Sigmoid colon (tissue), 7 donors: ENCODE measurements around the gene TBC1D23. TPM values are rescaled to one million over a fixed set of nuclear protein-coding genes. Genes with fewer than 3 reads are reported as not detected.

Source experiments
- DNase-seq: peaks from one replicate; pipeline ENCODE4 v3.0.0-alpha.2; 2019
- H3K27ac ChIP-seq, 4 donors: fragments of 200-600 bp; sonication (generic); one replicate each; pipeline ENCODE4 v1.5.1; 2016 to 2019; ENCODE audit warnings: mild to moderate bottlenecking in 1 of 4
- H3K27me3 ChIP-seq, 3 donors: fragments of 200-600 bp; sonication (generic); one replicate each; pipeline ENCODE4 v1.5.1; 2019; ENCODE audit warnings: mild to moderate bottlenecking in 1 of 3
- H3K36me3 ChIP-seq, 4 donors: fragments of 200-600 bp; sonication (generic); one replicate each; pipeline ENCODE4 v1.5.1; 2016 to 2019
- H3K4me1 ChIP-seq, 4 donors: fragments of 200-600 bp; sonication (generic); one replicate each; pipeline ENCODE4 v1.5.1; 2017 to 2019
- H3K4me3 ChIP-seq, 4 donors: fragments of 200-600 bp; sonication (generic); one replicate each; pipeline ENCODE4 v1.5.1; 2017 to 2019; ENCODE audit warnings: mild to moderate bottlenecking in 2 of 4, moderate library complexity in 1 of 4
- H3K9me3 ChIP-seq, 4 donors: fragments of 200-600 bp in 3 of 4; sonication (generic) in 3 of 4; one replicate each; pipeline versions ENCODE4 v1.5.1 to v1.6.1; 2013 to 2019
- EP300 ChIP-seq, 4 donors: sonication (generic); formaldehyde crosslinking; IDR thresholded peaks; one replicate each; pipeline ENCODE4 v1.6.1; 2017; ENCODE audit warnings: antibody characterized with exemption in 4 of 4
- POLR2A ChIP-seq, 2 donors: fragments of 450-650 bp; IDR thresholded peaks; one replicate each; pipeline ENCODE4 v1.6.1; 2016; ENCODE audit warnings: antibody characterized with exemption in 2 of 2, mild to moderate bottlenecking in 2 of 2, moderate library complexity in 2 of 2
- POLR2AphosphoS5 ChIP-seq, 4 donors: sonication (generic); formaldehyde crosslinking; IDR thresholded peaks; one replicate each; pipeline ENCODE4 v1.6.1; 2017; ENCODE audit warnings: antibody characterized with exemption in 4 of 4
- WGBS, 2 donors: extraction: QIAGEN DNeasy Blood & Tissue Kit; methylation state at CpG; one replicate each; pipeline ENCODE4 v1.1.7; 2013; 5-methylcytosine and 5-hydroxymethylcytosine counted together
- intact Hi-C: fragments of 100-400 bp; cut with DNase I; formaldehyde crosslinking; loops from one replicate; pipeline ENCODE4 v1.15.1; 2023
- polyA plus RNA-seq, 3 donors: library from polyadenylated mRNA; stranded (reverse); fragments of 200-250 nt; gene quantifications; one replicate each; pipeline ENCODE4 v1.2.3, GENCODE V29; 2013
- total RNA-seq, 4 donors: library from RNA; depleted of rRNA; stranded (reverse); fragments of >200 nt; gene quantifications; one replicate each; pipeline ENCODE4 v1.1.0, GENCODE V29; 2016
- TF ChIP-seq, protein P1 (sequence below), 4 experiments: fragments of 450-650 bp in 3 of 4; fragments of 200-600 bp in 1 of 4; IDR thresholded peaks; one replicate each; pipeline ENCODE4 v1.5.1; 2016 to 2019; ENCODE audit warnings: antibody characterized with exemption in 4 of 4, mild to moderate bottlenecking in 3 of 4, moderate library complexity in 2 of 4
- donor health status: healthy with polysubstance abuse.
- donor health status: Bipolar disorder and iron deficiency.
- donor health status: healthy.

Gene TBC1D23
- total and polyA plus RNA-seq, 7 donors: 16.0 to 34.9 (median 31.3) TPM

- no peak overlapping the region for H3K27ac ChIP-seq
- no peaks in the 10 kb centered on the region for H3K27me3 ChIP-seq
- H3K36me3 ChIP-seq: peaks cover 6 to 88% (median 32%) of the 10 kb centered on the region in 4 donors
- TF ChIP-seq, protein P1, sequence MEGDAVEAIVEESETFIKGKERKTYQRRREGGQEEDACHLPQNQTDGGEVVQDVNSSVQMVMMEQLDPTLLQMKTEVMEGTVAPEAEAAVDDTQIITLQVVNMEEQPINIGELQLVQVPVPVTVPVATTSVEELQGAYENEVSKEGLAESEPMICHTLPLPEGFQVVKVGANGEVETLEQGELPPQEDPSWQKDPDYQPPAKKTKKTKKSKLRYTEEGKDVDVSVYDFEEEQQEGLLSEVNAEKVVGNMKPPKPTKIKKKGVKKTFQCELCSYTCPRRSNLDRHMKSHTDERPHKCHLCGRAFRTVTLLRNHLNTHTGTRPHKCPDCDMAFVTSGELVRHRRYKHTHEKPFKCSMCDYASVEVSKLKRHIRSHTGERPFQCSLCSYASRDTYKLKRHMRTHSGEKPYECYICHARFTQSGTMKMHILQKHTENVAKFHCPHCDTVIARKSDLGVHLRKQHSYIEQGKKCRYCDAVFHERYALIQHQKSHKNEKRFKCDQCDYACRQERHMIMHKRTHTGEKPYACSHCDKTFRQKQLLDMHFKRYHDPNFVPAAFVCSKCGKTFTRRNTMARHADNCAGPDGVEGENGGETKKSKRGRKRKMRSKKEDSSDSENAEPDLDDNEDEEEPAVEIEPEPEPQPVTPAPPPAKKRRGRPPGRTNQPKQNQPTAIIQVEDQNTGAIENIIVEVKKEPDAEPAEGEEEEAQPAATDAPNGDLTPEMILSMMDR (IDR thresholded peaks at IDR 0.05): no peak
- no peak for TF ChIP-seq POLR2AphosphoS5 (IDR thresholded peaks at IDR 0.05)
- TF ChIP-seq POLR2A (IDR thresholded peaks at IDR 0.05): no peak
- no peak for TF ChIP-seq EP300 (IDR thresholded peaks at IDR 0.05)
- DNase-seq: no peak
- no peaks in the 10 kb centered on the region for H3K4me1 ChIP-seq
- intact Hi-C loops: no loop called here
- H3K4me3 ChIP-seq: no peak overlapping the region
- no peaks in the 10 kb centered on the region for H3K9me3 ChIP-seq
- WGBS, 2 donors: 83 to 88% methylated on average over 8 of the region's 8 CpGs
These were observed 107.6 kb downstream of the TBC1D23 start for GRCh38 chr3:100368441-100368840.

DNA sequence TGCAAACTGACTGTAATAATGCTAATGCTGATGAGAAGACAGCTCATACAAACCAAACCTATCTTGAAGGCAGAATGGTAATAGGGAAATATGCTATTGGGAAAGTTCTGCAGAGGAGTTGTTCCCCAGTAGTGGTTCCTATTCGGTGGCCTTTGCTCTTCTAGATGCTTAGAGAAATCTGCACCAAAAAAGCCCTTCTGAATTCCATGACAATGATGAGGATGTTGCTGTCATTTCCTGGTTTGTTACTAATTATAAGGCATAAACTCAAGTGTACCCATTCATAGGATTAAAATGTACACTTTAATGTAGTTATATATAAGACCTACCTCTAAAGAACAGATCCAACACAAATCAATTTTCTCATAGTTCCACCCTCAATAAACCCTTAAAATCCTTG is 110.0 kb downstream of the TBC1D23 start:
- H3K36me3 ChIP-seq: peaks cover 6 to 75% (median 28%) of the 10 kb centered on the region in 4 donors
- no peaks in the 10 kb centered on the region for H3K4me1 ChIP-seq
- DNase-seq: no peak
- H3K27me3 ChIP-seq: no peaks in the 10 kb centered on the region
- whole genome bisulfite sequencing, 2 donors: 95% methylated on average over 1 of the region's 1 CpG
- intact Hi-C loops: no loop called here
- no peak overlapping the region for H3K4me3 ChIP-seq
- H3K27ac ChIP-seq: no peak overlapping the region
- H3K9me3 ChIP-seq: no peaks in the 10 kb centered on the region
- TF ChIP-seq EP300 (IDR thresholded peaks at IDR 0.05) (no peak), POLR2A (IDR thresholded peaks at IDR 0.05) (no peak), POLR2AphosphoS5 (IDR thresholded peaks at IDR 0.05) (no peak)
- TF ChIP-seq, protein P1 (IDR thresholded peaks at IDR 0.05): no peak

DNA sequence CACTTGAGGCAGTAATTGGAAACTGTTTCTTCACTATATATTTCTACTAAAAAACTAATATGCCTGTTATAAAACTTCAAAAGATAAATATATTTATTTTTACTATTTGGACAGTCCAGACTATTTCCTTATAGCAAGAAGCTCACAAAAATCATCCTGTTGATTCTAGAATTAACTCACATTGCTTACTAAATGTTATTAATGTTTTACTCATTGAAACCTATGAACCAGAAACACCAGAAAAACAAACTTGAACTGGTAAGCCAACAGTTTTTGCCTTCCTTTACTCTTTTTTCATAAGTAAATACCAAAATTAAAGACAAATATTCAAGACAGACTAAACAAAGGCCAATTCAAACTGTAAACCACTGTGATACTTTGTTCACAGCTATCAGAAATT is 113.7 kb downstream of the TBC1D23 start:
- TF ChIP-seq POLR2A (IDR thresholded peaks at IDR 0.05) (no peak), EP300 (IDR thresholded peaks at IDR 0.05) (no peak), POLR2AphosphoS5 (IDR thresholded peaks at IDR 0.05) (no peak)
- TF ChIP-seq, protein P1 (IDR thresholded peaks at IDR 0.05): no peak
- no peaks in the 10 kb centered on the region for H3K27me3 ChIP-seq
- H3K9me3 ChIP-seq: no peaks in the 10 kb centered on the region
- no peak overlapping the region for H3K4me3 ChIP-seq
- peaks cover 11 to 82% (median 28%) of the 10 kb centered on the region in 4 donors for H3K36me3 ChIP-seq
- no peak for DNase-seq
- no peak overlapping the region for H3K27ac ChIP-seq
- intact Hi-C loops: no loop called here
- H3K4me1 ChIP-seq: no peaks in the 10 kb centered on the region

Other genes with a start within 250 kb of the TBC1D23 start
- gene FILIP1L, start 146.5 kb upstream of the TBC1D23 start, total RNA-seq: 10 to 100 TPM; 42.5 to 93.3 (median 67.6) TPM
- 10 to 100 TPM in 1 of 3 donors, 1 to 10 TPM in 2; 6.0 to 14.9 (median 6.5) TPM for gene FILIP1L, start 146.5 kb upstream of the TBC1D23 start, polyA plus RNA-seq
- 10 to 100 TPM; 17.5 to 28.2 (median 23.6) TPM for gene NIT2, start 73.8 kb downstream of the TBC1D23 start, total RNA-seq
- 10 to 100 TPM; 12.0 to 22.0 (median 18.6) TPM for gene NIT2, start 73.8 kb downstream of the TBC1D23 start, polyA plus RNA-seq
- 10 to 100 TPM; 49.6 to 54.9 (median 51.9) TPM for gene TOMM70, start 140.1 kb downstream of the TBC1D23 start, total RNA-seq
- gene TOMM70, start 140.1 kb downstream of the TBC1D23 start, polyA plus RNA-seq: 10 to 100 TPM; 17.4 to 28.0 (median 22.7) TPM
- 1 to 10 TPM; 2.2 to 3.6 (median 3.1) TPM for gene LNP1, start 140.5 kb downstream of the TBC1D23 start, total RNA-seq
- 1 to 10 TPM in 2 of 3 donors, under 1 TPM in 1; 0.69 to 3.0 (median 1.5) TPM for gene LNP1, start 140.5 kb downstream of the TBC1D23 start, polyA plus RNA-seq
- gene TMEM45A, start 231.6 kb downstream of the TBC1D23 start, total RNA-seq: 10 to 100 TPM; 12.2 to 23.9 (median 15.7) TPM
- gene TMEM45A, start 231.6 kb downstream of the TBC1D23 start, polyA plus RNA-seq: 1 to 10 TPM; 1.4 to 9.0 (median 6.3) TPM